PFSK-1 (cell line): ENCODE data around the gene TTYH3.

ENCODE experiments used
- FOXP2 ChIP-seq: optimal IDR thresholded peaks from 2 replicates; pipeline ENCODE3; 2011; ENCODE audit warnings: borderline replicate concordance, control low read depth, inconsistent platforms; ENCODE audit not compliant: insufficient read depth; ENCODE audit errors: extremely low read length, extremely low read depth
- POLR2AphosphoS5 ChIP-seq: IDR thresholded peaks from 2 replicates; pipeline ENCODE4 v1.6.1; 2012; ENCODE audit warnings: low read depth, mild to moderate bottlenecking, control low read depth, low read length, moderate library complexity
- SIN3A ChIP-seq: IDR thresholded peaks from 2 replicates; pipeline ENCODE4 v1.6.1; 2012; ENCODE audit warnings: mild to moderate bottlenecking, low read length, moderate library complexity, borderline replicate concordance; ENCODE audit not compliant: insufficient read depth
- TAF1 ChIP-seq: IDR thresholded peaks from 2 replicates; pipeline ENCODE4 v1.6.1; 2012; ENCODE audit warnings: low read length, control low read depth, borderline replicate concordance; ENCODE audit not compliant: insufficient read depth
- TF ChIP-seq, protein P1 (sequence below), 2 experiments: IDR thresholded peaks; 2 replicates each; pipeline versions ENCODE4 v1.6.1 to v1.8.0; 2011 to 2012; ENCODE audit warnings: low read depth in 2 of 2, low read length in 2 of 2, control low read depth in 1 of 2, inconsistent platforms in 1 of 2, mild to moderate bottlenecking in 1 of 2, moderate library complexity in 1 of 2; ENCODE audit not compliant: insufficient read depth in 1 of 2

- no peak for TF ChIP-seq POLR2AphosphoS5
- no peak for TF ChIP-seq TAF1
- TF ChIP-seq, protein P1, sequence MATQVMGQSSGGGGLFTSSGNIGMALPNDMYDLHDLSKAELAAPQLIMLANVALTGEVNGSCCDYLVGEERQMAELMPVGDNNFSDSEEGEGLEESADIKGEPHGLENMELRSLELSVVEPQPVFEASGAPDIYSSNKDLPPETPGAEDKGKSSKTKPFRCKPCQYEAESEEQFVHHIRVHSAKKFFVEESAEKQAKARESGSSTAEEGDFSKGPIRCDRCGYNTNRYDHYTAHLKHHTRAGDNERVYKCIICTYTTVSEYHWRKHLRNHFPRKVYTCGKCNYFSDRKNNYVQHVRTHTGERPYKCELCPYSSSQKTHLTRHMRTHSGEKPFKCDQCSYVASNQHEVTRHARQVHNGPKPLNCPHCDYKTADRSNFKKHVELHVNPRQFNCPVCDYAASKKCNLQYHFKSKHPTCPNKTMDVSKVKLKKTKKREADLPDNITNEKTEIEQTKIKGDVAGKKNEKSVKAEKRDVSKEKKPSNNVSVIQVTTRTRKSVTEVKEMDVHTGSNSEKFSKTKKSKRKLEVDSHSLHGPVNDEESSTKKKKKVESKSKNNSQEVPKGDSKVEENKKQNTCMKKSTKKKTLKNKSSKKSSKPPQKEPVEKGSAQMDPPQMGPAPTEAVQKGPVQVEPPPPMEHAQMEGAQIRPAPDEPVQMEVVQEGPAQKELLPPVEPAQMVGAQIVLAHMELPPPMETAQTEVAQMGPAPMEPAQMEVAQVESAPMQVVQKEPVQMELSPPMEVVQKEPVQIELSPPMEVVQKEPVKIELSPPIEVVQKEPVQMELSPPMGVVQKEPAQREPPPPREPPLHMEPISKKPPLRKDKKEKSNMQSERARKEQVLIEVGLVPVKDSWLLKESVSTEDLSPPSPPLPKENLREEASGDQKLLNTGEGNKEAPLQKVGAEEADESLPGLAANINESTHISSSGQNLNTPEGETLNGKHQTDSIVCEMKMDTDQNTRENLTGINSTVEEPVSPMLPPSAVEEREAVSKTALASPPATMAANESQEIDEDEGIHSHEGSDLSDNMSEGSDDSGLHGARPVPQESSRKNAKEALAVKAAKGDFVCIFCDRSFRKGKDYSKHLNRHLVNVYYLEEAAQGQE (IDR thresholded peaks at IDR 0.05; ENCODE audit: insufficient read depth in 1 of 2, low read depth in 2 of 2, low read length in 2 of 2): no peak
- no peak for TF ChIP-seq SIN3A
- no peak for TF ChIP-seq FOXP2
Observed at GRCh38 chr7:2710901-2711551, 79.2 kb downstream of the TTYH3 start.
